CD4-positive, alpha-beta T cell treated with Interleukin-21 for 1 hour (primary cell): Measurements from ENCODE around the gene MLPH.
A peak's percentile ranks its signal among the peaks of the same experiment; 100 is the strongest.

Source experiments
- DNase-seq: peaks from one replicate; pipeline ENCODE4 v3.0.0-alpha.2; 2020

Gene MLPH

DNA sequence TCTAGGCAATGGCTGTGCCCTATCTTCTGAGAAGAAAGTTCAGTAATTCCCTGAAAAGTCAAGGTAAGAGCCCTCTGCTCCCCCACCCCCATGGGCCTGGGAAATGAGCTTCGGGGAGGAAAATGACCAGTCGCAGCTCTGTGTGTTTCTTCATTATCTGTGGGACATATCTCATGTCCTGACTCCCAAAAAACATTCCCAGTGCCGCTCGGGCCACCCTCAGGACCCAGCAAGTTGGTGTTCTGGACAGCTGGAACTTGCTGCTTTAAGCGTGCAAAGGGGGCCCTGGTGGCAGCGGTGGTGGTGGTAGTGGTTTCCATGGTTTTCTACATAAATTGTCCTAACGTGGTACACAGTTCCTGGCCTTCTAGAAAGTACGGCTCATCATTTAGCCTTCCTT, 62.2 kb downstream of the MLPH start:
- no peak for DNase-seq

DNA sequence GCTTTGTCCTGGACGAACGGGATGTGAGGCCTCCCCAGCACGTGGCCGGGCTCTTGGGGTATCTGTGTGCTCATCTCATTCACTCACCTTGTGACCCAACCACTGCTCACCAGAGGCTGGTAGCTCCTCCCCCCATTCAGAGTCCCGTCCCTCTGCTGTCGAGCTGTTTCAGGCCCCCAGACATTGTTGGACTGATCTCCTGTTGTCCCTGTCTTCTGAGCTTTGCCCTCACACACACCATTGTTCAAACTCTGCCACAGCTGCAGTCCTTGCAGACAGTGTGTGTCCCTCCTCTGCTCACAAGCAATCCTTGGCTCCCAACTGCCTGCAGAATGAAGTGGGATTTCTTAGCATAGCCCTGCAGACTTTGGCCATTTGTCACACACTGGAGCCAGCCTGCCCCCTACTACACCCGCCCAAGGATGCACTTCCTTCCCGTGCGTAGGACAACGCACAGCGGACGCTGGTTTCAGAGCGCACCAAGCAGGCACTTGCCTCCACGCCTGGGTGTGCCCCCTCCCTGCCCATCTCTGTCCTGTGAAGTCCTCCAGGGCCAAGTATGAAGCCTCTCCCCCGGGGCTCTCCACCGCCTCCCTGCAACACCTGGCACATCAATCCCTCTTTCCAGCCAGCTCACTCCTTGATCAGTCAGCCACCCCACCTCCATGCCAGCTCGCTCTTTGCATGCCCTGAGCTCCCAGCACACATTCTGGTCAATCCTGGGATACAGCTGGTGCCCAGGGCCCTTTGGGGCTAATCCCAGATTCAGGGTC, 62.8 kb downstream of the MLPH start:
- no peak for DNase-seq

DNA sequence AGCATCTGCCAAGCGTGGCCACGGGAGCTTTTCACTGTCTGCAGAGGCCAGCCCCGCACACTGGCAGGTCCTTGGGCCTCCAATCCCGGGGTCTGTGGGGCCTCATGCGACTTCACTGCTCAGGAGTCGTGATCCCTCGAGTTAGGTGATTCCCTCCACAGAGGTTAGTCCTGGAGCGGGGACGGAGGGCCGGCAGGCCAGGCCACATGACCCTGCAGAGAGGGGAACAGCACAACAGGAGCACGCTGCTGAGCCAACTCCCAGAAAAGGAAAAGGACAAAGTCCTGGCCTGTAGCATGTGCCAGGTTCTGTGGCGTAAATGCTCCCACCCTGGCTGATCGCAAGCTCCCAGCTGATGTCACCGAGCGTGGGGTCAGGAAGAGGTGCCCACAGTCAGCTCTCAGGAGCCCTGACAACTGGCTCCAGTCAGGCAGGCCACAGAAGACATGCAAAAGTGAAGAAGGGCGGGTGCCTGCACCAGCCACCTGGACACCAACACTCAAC, 64.1 kb downstream of the MLPH start:
- no peak for DNase-seq

DNA sequence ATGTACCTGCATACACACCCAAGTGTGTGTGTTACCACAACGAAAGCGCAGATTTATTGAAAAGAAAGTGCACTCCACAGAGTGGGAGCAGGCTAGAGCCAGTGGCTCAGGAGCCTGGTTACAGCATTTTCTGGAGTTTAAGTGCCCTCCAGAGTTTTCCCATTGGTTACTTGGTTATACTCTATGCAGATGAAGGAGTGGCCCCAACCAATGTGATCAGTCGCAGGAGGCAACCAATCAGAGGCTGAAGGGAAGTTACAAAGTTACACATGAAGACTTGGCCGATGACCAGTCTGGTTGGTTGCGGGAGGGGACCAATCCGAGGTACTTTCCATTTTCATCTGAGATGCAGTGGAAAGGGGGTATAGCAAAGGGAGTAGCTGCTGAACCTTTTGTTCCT, 65.9 kb downstream of the MLPH start:
- DNase-seq: no peak

DNA sequence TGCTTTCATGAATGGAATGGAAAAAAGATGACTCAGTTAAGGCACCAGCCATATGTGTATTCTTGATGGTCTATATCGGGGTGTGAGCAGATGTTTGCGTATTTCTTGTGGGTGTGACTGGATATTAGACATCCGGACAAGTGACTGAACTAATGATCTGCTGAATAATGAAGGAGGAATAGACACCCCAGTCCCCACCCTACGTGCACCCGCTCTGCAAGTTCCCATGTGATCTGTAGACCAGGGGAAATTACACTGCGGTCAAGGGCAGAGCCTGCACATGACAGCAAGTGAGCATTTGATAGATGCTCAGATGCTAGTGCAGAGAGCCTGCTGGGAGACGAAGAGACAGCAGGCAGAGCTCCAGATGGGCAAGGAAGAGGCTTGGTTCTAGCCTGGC, 66.9 kb downstream of the MLPH start:
- DNase-seq: no peak

DNA sequence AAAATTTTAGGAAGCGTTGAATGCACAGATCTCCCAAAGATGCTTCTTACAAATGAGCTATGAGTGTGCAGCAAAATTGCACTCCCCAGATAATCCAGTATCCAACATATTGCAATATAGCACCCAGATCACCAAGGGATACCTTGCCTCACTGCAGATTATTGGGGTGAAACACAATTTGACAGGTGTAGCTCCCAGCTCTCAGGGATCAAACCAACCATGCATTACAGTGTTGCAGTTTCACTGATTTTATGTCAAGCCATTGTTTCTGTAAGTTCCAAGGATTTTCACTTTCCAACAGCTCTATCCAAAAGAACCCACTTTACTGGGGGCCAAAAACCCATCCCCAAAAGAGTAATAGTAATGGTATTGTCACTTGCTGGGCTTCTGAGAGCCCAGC, 68.5 kb downstream of the MLPH start:
- DNase-seq: no peak

DNA sequence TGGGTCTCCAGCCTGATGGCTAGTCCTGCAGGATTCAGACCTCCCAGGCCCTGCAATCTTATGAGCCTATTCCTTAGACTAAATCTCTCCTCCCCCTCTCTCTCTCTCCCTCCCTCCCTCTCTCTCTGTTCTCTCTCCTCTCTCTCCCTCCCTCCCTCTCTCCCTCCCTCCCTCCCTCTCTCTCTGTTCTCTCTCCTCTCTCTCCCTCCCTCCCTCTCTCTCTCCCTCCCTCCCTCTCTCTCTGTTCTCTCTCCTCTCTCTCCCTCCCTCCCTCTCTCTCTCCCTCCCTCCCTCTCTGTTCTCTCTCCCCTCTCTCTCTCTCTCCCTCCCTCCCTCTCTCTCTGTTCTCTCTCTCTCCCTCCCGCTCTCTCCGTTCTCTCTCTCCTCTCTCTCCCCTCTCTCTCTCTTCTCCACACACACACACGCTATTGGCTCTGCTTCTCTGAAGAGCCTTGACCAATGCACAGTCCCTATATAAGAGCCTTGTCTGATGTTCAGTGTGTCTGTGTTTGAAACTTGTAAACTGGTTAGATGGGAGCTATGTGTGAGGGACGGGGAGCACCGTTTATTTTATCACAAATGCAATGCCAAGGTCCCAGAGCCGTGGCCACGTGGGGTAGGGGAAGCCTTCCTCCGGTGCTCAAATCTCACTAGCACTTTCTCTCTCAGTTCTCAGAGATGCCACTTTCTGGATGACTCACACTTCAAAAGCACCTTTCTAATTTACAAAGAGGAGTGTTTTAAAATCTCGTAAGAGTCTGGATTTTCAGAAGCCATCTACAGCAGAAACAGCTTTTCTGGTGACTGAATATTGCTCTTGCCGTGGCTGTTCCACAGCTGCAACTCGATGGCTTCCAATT, 70.0 kb downstream of the MLPH start:
- DNase-seq: peak; percentile 5

DNA sequence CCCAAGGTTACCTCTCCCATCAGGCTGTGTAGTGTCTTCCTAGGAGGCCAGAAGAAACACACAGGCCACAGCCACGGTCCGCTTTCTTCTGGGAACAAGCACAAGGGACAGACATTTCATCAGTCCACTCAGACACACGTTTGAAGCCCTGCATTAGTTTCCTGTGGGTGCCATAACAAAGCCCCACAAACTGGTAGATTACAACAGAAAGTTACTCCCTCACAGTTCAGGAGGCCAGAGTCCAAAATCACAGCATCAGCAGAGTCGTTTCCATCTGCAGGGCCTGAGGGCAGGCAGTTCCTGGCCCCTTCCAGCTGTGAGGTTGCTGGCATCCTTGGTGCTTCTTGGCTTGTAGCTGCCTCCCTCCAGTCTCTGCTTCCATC, 70.6 kb downstream of the MLPH start:
- no peak for DNase-seq

DNA sequence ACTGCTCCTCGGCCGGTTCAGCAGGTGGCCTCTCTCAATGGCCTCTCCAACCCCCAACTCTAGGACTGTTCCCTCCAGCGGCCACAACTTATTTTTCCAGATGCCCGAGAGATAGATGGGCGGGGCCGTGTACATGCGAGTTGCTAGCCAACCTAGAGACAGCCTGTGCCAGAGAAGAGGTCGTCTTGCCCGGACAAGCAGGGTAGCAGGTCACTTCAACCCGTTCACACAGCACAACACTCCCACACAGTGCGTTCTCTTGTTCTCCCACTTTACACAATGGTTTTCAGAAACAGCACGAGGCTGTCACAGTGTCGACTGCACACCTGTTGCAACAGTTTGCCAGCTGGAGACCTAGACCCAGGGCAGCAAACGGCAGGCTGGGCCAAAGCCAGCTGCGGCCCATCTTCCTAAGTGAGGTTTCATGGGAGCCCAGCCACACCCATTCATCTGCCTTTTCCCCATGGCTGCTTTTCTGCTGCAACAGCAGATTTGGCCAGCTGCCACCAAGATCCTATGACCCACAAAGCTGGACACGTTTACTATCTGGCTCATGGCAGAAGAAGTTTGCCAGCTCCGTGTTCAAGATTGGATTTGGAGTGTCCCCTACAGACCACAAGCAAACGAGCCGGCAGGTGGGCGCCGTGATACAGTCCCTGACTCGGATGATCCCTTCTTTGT, 72.0 kb downstream of the MLPH start:
- no peak for DNase-seq

DNA sequence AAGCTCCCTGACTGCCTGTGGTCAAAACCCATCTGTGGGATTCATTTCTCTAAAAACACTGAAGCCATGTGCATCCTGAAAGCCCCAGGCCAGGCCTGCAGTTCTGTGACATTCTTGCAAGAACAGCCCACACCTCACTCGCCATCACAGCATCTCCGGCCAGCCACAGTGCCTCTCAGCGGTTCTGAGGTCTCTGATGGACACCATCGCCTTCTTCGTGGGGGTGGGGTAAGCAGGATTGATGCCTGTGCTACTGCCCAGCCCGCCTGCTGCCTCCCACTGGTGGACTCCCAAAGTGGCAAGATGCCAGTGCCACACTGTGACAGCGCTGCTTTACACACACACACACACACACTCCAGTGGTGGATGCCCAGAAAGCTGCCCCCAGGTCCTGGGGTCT, 74.2 kb downstream of the MLPH start:
- DNase-seq: no peak

DNA sequence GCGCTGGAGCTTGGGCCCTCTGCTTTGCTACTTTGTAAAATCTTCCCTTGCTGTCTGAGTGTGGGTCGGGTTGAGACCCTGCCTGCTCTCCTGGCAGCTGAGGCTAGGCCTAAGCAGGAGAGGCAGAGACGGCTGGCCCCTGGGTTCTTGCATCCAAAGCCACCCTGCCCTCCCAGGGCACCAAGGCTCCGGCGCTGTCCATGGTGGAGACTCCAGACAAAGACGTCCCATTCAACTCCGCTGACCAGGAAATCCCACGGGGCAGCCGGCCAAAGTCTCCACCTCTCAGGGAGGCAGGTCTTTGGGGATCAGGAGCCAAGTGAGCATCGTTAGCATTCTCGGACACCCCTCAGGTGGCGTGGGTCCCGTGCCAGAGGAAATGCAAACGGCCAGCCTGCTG, 76.8 kb downstream of the MLPH start:
- no peak for DNase-seq

DNA sequence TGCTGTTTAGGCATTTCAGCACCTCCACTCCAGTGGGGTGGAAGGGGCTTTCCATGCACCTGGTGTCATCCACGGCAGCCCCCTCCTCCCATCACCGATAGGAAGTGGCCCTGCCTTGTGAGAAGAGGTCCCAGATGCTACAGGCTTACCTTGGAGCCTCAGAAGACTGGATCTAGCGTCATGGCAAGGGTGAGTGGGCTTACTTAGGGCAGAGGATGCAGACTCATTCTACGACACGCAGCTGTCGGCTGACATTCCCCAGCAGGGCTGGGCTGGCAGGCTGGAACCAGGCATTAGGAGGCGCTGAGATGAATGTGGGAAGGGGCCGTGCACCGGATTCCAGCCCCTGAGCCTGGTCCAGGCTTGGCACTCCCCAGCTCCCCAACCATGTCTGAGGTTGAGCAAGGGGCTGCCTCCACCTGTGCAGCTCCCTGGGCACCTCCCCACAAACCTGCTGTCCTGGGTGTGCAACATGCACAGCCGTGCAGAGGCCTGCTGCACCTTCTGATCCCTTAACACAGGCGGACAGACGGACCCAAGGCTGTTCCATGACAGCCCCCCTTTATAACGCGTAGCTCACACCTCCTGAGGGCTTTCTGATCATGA, 77.6 kb downstream of the MLPH start:
- DNase-seq: no peak

DNA sequence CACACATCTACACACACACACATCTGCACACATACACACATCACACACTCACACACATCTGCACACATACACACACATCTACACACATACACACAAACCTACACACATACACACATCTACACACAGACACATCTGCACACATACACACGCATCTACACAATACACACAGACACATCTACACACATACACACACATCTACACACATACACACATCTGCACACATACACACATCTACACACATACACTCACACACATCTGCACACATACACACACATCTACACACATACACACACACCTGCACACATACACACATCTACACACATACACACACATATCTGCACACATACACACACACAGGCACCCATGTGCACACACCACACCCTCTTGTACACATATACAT, 78.9 kb downstream of the MLPH start:
- DNase-seq: no peak

DNA sequence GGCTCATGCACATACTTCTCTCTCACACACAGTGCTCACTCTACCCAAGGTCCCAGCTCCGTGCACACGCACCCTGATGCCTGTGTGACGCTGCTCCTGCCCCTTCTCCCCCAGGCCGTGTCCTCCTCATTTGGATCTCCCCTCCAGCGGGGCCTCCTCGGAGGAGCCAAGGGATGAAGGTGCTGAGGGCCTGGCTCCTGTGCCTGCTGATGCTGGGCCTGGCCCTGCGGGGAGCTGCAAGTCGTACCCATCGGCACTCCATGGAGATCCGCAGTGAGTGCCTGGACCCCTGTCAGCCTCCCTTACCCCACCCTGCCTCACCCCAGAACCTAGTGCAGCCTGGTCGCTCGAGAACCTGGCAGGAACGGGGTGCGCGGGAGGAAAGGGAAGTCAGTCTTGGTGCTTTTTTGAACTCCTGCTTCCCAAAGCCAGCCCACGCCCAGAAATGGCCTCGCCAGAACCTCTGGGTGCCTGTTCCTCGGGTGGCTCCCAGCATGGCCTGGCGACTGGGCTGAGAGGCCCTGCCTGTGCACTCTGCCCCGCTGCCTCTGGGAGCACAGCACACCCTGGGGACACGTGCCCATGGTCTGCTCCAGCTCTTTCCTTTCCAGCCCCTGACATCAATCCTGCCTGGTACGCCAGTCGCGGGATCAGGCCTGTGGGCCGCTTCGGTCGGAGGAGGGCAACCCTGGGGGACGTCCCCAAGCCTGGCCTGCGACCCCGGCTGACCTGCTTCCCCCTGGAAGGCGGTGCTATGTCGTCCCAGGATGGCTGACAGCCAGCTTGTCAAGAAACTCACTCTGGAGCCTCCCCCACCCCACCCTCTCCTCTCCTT, 79.6 kb downstream of the MLPH start, which contains the start of gene PRLH:
PRLH (plus strand) TSS at position 174 of the 835 bp plus-strand sequence; CDS start at position 174, 0 bp downstream.
- DNase-seq: no peak

DNA sequence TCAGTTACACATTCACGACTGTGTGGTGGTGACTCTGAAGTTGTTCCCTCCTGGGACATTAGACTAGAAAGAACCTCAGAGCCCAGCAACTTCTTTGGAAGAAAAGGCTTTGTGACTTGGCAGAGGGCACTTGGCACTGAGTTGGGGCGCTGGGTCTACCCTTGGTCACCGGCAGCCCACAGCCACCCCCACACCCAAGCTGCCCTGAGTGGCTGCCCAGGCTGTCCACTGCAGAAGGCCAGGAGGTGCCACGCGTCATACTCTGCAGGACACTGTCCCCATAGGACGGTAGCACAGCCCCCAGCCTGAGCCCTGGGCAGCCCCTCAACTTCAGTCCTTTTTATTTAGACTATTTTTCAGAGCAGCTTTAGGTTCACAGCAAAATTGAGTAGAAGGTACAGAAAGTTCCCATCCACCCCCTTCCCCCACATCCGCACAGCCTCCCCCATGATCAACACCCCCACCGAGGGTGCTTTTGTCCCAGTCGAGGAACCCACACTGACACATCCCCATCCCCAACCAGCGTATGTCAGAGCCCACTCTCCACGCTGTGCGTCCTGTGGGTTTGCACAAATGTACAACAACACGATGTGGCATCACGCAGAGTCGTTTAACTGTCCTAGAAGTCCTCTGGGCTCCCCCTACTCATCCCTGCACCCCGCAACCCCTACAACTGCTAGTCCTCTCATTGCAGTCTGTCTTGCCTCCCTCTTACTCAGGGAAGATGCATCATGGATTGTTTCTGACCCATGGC, 80.4 kb downstream of the MLPH start:
- DNase-seq: no peak

DNA sequence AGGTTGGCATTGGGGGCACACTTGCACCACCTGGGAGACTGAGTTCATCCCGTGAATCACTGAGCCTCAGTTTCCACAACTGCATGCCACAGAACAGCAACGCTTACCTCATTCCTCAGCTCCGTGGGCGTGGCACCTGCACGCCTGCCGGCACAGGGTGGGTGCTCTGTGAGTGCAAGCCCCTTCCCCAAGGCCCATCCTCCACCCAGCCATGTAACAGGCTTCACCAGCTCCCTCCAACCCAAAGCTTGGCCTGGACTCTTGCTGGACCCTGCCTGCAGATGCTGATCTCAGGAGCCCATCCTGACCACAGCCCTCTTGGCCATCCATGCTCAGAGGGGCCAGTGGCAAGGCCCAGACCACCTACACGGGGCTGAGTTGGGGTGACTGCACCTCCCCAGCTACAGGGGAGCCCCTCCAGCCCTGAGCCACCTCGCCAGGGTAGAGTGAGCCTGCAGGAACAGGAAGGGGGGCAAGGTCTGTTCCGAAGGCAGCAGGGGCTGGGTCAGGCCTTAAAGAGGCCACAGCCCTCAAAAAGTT, 81.1 kb downstream of the MLPH start:
- no peak for DNase-seq

DNA sequence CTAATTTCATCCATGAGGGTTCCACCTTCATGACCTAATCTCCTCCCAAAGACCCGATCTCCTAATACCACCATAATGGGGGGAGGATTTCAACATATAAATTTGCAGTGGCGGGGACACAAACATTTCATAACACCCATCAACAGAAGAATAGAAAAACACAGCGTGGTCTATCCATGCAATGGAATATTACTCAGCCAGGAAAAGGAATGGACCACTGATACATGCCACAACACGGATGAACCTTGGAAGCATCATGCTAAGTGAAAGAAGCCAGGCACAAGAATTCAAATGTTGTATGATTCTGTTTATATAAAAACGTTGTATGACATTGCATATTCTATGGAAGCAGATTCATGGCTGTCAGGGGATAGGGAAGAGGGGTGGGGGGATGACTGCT, 82.0 kb downstream of the MLPH start:
- no peak for DNase-seq

DNA sequence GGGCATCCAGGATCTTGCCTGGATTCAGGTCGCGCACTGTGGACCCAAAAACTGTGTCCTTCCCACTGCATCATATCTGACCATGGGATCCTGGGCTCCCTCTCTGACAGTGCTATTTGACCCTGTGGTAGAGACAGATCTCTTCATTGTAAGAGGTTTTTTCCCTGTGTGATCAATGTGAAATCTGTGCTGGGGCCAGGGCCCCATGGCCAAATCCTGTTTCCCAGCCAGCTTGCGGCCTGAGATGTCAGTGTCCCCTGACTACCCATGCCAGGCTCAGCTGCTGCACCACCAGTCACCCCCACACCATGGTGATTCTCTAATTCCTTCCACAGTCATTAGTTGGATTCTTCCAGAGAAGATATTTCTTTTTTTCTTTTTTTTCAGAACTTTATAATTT, 82.8 kb downstream of the MLPH start:
- no peak for DNase-seq

DNA sequence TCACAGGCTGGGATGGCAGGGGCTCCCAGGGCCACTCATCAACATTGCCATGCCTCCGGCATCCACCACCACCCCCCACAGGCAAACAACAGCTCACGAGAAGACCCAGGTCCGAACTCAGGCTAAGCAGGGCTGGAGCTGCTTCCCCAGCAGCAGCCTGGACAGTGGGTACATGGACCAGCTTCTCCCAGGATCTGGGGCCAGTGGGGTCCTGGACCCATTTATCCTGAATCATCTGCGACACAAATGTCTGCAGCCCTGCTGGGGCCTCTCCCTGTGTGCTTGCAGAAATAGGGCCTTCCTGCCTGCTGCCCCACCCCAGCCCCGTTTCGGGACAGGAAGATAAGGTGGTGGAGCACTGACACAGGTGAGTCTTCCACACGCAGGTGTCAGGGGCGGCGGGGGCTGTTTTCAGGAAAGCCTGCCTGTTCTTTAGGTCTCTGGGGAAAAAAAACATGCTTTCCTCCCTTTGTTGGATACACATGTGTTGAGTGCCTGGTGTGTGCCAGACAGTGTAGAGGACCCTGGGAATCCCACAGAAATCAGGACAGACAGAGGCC, 83.8 kb downstream of the MLPH start:
- DNase-seq: no peak

DNA sequence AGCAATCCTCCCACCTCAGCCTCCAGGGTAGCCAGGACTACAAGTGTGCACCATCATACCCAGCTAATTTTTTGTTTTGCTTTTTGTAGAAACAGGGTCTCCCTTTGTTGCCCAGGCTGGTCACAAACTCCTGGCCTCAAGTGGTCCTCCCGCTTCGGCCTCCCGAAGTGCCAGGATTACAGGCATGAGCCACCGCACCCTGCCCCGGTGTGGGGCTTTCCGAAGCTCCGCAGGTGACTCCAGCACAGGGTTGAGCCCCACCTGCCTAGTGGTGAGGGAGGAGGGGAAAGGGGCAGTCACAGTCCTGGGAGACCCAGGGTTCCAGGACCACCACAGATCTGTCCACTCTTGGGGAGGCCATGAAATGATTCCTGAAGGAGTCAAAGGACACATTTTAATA, 84.5 kb downstream of the MLPH start:
- no peak for DNase-seq
